GM12864 (cell line): Measurements from ENCODE around the gene MACROD2.

Source experiments
- DNase-seq: peaks from one replicate; pipeline ENCODE4 v3.0.0-alpha.2; 2011; ENCODE audit warnings: low read depth
- H3K4me3 ChIP-seq: 2 replicates; pipeline ENCODE4 v1.5.1; 2011; ENCODE audit warnings: mild to moderate bottlenecking, low read depth, low read length, control low read depth
- TF ChIP-seq, protein P1 (sequence below): IDR thresholded peaks from 2 replicates; pipeline ENCODE4 v1.5.1; 2011; ENCODE audit warnings: low read depth, mild to moderate bottlenecking, moderate library complexity, low read length, control low read depth, inconsistent platforms; ENCODE audit errors: missing control alignments

Gene MACROD2

GRCh38 chr20:15848126-15848525, 1852.8 kb downstream of the MACROD2 start:
- DNase-seq = no peak
- H3K4me3 ChIP-seq = no peak overlapping the region
- TF ChIP-seq, protein P1, sequence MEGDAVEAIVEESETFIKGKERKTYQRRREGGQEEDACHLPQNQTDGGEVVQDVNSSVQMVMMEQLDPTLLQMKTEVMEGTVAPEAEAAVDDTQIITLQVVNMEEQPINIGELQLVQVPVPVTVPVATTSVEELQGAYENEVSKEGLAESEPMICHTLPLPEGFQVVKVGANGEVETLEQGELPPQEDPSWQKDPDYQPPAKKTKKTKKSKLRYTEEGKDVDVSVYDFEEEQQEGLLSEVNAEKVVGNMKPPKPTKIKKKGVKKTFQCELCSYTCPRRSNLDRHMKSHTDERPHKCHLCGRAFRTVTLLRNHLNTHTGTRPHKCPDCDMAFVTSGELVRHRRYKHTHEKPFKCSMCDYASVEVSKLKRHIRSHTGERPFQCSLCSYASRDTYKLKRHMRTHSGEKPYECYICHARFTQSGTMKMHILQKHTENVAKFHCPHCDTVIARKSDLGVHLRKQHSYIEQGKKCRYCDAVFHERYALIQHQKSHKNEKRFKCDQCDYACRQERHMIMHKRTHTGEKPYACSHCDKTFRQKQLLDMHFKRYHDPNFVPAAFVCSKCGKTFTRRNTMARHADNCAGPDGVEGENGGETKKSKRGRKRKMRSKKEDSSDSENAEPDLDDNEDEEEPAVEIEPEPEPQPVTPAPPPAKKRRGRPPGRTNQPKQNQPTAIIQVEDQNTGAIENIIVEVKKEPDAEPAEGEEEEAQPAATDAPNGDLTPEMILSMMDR = no peak

DNA sequence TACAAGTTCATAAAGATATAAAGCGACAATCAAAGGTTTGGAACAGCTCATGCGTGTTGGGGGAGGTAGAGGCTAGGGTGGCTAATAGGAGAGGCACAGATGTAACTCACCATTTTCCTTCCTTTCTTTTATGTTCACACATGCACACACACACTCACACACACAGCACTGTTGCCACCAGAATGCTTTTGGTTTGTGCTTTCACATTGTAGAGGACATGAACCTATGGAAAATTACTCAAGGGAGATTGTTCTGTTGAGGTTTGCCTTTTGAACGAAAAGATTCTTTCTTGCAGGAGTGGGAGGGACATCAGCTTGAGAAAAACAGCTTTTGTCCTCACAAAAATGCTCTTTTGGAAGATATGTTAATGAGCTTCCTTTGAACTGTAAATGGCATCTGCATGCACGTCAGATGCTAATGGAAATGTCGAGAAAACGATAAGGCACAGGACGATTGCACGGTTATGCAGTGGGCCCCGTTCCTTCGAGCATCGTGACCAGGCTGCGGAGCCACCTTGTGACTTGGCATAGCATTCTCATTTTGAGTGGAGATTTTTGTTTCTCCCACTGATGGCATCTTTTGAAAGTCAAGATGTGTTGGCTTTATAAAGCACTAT, 1853.8 kb downstream of the MACROD2 start:
- no peak overlapping the region for H3K4me3 ChIP-seq
- TF ChIP-seq, protein P1 = no peak
- no peak for DNase-seq

GRCh38 chr20:15851576-15852215, 1856.4 kb downstream of the MACROD2 start:
- TF ChIP-seq, protein P1 = no peak
- no peak overlapping the region for H3K4me3 ChIP-seq
- DNase-seq = no peak

GRCh38 chr20:15854911-15855310, 1859.6 kb downstream of the MACROD2 start:
- no peak overlapping the region for H3K4me3 ChIP-seq
- TF ChIP-seq, protein P1 = no peak
- no peak for DNase-seq

GRCh38 chr20:15857173-15857784, 1862.0 kb downstream of the MACROD2 start:
- TF ChIP-seq, protein P1 = no peak
- no peak overlapping the region for H3K4me3 ChIP-seq
- peak; percentile 5 for DNase-seq

- DNase-seq = no peak
- H3K4me3 ChIP-seq = no peak overlapping the region
- TF ChIP-seq, protein P1 = no peak
Observed at GRCh38 chr20:15859061-15859460, 1863.7 kb downstream of the MACROD2 start.
